DMS79 treated with DMSO at 0.1 percent for 48 hours (cell line): ENCODE measurements around the gene FYN.
"Not testable (repeated sequence)": the region's sequence is repeated elsewhere in the genome, so short reads cannot be mapped to it uniquely, and the experiment has no call there.

ENCODE experiments used
- DNase-seq: peaks from one replicate; lab custom pipeline; 2025; lab: John Stamatoyannopoulos, UW

Gene FYN

DNA sequence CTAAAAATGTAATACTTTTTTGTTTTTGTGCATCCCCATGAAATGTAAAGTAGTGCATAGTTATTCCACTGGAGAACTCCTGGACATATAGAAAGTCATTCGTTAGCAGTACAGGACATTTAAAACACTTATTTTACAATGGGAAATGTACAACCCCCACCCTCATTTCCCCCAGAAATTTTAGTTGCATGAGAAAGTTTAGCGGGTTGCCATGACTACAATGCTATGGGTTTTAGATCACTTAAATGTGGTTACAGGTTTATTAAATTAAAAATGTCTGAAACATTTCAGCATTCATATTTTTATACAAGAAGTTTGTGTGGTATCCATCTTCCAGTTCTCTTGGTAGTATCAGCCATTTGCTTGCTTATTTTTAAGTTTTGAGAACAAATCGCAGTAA, 212.7 kb downstream of the FYN start:
- no peak for DNase-seq

- no peak for DNase-seq
Measured at GRCh38 chr6:111658462-111659154, 214.6 kb downstream of the FYN start.

DNA sequence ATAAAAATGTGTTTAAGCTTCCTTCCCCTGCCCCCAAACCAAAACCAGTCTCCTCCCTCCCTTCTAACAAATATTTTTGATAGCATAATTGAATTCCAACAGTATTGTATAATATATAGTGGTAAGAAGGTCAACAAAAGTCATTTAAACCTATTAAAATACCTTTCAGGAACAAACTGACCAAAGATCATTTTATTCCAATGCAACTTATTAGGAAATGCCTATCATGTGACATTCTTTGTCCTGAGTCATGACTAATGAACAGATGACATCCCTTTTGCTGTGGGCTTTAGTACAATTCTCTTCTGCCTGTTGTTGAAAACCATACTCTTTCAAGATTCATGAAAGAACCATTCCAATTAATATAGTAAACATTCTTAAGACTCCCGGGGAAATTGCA, 216.1 kb downstream of the FYN start:
- no peak for DNase-seq

GRCh38 chr6:111653979-111654378, 219.3 kb downstream of the FYN start:
- DNase-seq, result peak; percentile 73

GRCh38 chr6:111653434-111653833, 219.8 kb downstream of the FYN start:
- DNase-seq, result peak; percentile 75

GRCh38 chr6:111652156-111652555, 221.1 kb downstream of the FYN start:
- peak; percentile 45 for DNase-seq

DNA sequence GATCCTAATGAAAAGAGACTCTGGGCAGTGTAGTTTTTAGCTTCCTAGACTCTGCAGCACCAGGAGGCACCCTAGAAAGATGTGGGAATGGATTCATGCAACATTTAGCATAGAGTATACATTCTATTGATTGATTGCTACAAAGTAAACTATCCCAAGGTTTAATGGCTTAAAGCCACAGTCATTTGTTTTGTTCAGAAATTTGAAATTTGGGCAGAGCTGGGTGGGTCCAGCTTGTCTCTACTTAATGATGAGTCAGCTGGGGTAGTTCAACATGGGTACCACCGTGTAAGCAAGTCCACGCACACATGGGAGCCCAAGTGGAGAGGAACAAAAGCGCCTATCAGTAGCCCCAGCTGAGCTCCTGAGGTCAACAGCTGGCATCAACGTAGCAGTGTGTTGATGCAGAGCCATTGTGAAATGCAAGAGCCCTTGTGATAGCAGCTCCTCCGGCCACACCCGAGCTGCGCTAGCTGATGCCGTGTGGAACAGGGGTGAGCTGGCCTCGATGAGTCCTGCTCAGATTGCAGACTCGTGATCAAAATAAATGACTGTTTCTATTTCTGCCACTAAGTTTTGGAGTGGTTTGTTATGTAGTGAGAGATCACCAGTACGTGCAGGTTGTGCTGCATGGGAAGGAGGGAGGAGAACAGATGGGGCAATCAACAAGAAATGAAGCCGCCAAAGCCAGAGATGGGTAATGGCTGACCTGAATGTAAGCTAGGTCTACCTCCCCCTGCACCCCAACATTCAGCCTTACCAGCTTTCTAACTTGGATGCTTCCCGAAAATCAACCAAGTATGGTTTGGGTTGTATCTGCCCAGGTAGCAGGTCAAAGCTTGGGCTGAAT, 221.8 kb downstream of the FYN start:
- DNase-seq, result peak; percentile 92

- DNase-seq, result no peak
Measured at GRCh38 chr6:111650049-111650448, 223.2 kb downstream of the FYN start.

DNA sequence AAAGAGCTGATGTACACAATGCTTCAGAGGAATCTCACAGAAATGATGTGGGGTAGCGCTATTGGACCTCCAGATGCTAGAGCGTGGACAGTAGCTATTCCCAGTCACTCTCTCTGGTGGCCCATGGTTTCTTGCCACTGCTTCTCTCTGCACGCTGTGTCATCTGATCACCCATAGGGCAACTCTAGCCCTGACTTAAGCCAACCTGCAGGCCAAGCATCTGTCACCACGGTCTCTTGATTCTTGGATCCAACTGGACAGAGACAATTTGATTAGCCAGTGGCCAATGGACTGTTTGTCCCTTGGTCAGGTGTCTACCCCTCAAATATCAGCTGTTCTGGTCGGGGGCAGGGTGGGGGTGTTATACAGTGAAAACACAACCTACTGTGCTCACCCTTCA, 225.2 kb downstream of the FYN start:
- no peak for DNase-seq

DNA sequence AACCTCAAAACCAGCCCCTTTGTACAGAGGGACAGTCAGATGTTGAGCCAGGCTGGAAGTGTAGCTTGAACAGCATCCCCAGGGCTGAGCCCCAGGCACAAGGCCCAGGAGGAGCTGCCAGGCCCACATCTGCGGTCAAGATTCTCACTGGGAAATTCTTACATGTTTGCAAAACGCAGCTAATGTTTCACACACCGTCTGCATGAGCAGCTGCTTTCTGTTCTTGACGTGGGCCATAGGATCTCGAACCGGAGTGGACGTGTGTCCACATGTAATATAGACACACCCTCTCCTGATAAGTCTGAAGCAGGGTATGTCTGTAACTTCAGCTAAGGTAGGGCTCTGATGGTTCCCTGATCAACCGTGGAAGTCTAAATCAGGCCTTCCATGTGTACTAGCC, 226.3 kb downstream of the FYN start:
- no peak for DNase-seq

GRCh38 chr6:111646034-111646433, 227.2 kb downstream of the FYN start:
- DNase-seq, result no peak

- DNase-seq, result no peak
Measured at GRCh38 chr6:111644893-111645430, 228.3 kb downstream of the FYN start.

- no peak for DNase-seq
Measured at GRCh38 chr6:111642463-111643158, 230.6 kb downstream of the FYN start.

DNA sequence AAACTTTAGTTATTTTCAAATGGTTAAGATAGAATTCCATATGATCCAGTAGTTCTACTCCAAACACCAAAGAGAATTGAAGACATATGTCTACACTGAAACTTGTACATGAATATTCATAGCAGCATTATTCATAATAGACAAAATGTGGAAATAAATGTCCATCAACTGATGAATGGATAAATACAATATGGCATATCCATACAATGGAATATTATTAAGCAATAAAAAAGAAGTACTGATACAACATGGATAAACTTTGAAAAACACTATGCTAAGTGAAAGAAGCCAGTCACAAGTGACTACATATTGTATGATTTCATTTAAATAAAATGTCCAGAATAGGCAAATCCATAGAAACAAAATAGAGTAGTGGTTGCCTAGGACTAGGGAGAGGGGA, 234.0 kb downstream of the FYN start:
- no peak for DNase-seq

DNA sequence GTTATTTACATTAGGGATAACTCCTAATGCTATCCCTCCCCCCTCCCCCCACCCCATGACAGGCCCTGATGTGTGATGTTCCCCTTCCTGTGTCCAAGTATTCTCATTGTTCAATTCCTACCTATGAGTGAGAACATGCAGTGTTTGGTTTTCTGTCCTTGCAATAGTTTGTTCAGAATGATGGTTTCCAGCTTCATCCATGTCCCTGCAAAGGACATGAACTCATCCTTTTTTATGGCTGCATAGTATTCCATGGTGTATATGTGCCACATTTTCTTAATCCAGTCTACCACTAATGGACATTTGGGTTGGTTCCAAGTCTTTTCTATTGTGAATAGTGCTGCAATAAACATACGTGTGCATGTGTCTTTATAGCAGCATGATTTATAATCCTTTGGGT, 238.3 kb downstream of the FYN start:
- not testable (repeated sequence) for DNase-seq

GRCh38 chr6:111633822-111634221, 239.4 kb downstream of the FYN start:
- no peak for DNase-seq

- no peak for DNase-seq
Measured at GRCh38 chr6:111632468-111633247, 240.6 kb downstream of the FYN start.

DNA sequence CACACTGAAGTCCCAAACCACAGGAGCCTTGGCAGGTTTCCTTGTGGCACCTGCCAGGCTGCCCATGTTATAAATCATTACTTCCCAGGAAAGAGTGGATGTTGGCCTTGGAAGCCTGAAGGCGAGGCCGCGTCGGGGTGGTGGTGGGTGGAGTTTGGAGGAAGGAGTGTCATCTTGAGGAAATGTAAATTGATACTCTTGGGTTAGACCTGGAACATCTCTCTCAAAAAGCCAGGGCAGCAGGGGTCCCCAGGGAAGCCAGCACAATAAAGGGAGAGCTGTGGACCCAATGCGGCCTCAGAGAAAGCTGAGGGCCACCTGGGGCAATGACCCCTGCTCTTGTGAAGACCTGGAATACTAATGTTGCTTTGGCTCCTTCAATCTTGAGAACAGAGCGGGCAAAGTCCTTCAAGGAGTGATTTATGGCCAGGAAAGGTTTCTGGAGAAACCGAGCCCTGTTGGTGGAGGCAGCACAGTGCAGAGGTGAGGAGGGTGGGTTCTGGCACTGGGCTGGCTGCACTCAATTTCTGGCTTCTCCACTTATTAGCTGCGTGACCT, 241.3 kb downstream of the FYN start:
- DNase-seq, result peak; percentile 84

DNA sequence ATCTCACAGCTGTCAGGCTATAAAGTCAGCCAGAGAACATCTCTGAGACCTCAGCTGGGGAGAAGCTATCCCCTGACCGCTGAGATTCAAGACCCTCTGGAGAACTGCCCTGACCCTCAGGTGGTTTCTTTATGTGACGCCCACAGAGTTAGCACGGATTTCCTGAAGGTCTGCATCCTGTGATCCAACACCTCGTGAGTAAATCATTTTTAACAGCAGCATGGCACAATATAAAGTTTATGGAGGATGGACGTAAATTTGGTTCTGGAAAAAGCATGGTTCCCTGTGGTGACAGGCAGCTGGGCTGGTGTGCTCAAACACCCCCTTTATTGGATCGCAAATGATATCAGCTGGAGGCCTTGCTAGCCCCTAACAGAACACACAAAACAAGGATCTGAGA, 242.2 kb downstream of the FYN start:
- DNase-seq, result no peak

- DNase-seq, result no peak
Measured at GRCh38 chr6:111628142-111628850, 245.0 kb downstream of the FYN start.

DNA sequence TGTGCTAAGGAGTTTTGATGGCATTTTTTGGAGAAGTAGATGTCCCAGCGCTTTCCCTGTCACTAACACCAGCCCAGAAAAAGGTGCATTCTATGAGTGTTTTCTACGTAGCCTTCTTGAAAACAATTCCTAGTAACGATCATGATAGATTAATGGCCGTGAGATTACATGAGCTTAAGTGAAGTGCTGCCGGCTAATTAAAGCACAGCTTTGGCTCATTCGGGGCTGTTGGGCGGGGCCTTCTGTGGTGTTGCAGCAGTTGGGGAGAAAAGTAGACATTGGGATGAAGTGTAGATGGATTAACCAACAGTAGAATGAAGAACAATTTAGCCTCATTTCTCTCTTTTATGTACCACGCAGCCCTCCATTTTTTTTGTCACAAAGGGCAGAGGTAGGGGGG, 246.8 kb downstream of the FYN start:
- DNase-seq, result peak; percentile 84
